ENCODE data around the gene RSRC1.
"Not testable (repeated sequence)": the region's sequence is repeated elsewhere in the genome, so short reads cannot be mapped to it uniquely, and the experiment has no call there.

The RSRC1 gene

DNA sequence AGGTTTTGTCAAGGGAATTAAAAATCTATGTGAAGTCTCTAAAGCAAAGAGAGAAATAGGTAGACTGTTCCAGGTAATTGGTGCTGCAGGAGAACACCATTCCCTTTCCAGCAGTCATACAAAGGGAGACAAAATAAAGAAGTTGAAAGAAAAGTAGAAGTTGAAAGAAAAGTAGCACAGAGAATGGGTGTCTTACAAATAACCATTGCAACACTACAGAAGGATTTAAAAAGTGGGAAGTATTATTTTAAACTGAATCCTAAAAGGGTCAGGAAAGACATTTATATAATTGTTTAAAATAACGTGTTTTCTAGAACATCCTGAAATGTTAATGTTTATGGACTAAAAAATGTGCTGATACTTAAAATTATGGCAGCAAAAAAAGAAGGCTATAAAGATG, 223.8 kb downstream of the RSRC1 start:
- DNase-seq, result no peak

DNA sequence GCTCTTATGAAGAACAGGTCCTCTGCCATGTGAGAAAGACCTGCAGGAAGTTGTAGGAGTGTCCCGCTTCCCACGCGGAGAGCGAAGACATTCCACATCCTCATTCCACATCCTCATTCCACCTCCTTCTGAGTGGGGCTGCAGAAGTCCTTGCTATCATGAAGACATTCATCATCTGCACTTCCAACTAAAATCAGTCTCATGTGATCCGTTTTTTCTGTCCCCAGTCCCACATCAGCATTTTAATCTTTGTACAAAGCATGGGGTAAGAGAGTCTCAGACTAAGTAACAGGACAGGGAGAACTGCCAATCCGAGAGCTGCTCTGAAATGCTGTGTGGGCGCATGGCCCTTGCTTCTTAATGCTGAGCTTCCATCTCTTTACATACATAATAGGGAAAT, 227.2 kb downstream of the RSRC1 start:
- no peak for DNase-seq

DNA sequence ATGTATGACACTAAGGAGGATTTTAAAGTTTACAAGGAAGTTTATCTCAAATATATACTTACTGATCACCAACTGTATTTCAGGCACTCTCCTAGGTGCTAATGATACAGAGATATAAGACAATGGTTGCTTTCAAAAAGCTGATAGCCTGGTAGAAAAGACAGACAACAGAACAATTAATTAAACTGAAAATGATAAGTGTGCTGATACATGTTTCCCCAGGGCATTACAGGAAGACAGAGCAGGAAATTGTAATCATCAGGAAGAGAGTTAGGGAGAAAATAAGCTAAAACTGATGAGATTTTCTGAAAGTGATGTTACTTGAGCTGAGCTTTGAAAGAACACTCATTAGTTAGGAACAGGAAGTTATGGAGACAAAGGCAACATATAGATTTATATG, 229.7 kb downstream of the RSRC1 start:
- no peak for DNase-seq

DNA sequence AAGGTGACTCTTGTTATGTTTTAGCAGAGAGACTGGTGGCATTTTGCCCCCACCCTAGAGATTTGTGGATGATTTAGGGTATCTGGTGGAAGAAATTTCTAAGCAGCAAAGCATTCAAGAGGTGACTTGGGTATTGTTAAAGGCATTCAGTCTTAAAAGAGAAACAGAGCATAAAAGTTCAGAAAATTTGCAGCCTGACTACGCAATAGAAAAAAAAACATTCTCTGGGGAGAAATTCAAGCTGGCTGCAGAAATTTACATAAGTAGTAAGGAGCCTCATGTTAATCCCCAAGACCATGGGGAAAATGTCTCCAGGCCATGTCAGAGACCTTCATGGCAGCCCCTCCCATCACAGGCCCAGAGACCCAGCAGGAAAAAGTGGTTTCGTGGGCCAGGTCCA, 231.1 kb downstream of the RSRC1 start:
- not testable (repeated sequence) for DNase-seq

DNA sequence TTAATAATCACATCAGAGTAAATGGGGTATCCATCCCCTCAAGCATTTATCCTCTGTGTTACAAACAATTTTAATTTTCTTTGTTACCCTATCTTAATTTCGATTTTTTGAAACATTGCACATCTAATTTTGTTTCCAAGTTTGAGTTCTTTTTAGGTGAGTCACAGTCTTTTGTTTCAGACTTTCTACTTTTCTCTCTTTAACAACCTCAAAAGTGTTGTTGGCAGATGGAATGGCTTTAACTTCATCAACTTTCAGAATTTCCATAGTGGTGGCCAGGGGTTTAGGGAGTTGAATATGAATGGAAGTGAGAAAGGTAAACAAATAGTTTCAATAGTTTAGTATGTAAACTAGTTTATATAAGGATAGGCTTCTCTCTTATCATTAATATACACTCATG, 238.1 kb downstream of the RSRC1 start:
- DNase-seq, result no peak

DNA sequence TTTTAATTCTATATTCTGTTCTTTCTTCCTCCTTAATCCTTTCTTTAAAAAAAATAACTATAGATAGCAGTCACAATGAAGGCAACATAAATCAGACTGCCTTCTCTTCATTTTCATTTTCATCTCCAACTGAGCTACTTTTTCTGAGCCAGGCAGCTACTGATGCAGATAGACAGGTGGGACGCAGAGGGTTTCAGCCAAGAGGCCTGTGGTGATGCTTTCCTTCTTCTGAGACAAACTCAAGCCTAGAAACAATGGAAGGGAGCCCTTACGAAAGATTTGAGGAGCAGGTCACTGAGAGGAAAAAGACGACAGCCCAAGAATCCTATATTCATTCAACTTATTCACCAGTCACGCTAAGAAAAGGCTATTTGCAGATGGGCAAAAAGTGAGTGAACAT, 241.1 kb downstream of the RSRC1 start:
- DNase-seq, result no peak

DNA sequence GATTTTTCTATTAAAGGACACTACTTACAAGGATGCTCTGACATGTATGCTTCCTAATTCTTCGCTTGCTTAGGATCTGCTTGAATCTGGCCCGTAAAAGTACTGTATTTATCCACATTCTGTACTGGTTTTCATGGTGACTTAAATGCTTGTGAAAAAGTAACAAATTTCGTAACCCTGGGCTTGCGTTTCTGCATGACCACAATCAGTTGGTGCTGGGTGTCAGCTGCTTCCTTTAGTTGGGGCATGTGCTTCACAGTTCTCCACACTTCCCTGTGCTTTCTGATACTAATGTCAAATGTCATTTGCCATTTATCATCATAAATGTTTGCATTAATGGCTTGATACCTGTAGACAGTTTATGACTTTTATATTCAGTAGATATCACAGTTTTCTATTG, 242.7 kb downstream of the RSRC1 start:
- no peak for DNase-seq

DNA sequence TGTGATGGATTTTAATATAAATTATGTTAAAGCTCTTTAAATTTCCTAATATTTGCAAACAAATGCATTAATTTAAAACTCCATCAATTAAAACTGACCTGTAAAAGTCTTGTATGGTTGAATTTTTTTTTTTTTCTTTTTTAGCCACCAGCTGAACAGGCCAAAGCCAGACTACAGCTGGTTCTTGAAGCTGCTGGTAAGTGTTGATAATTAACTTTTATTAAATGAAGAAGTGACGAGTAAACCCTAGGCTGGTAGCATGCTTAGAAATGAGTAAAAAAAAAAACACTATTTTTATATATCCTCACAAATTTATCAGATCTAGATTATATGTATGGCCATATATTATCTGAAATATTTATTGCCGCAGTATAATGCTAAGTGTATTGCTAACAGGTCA, 244.8 kb downstream of the RSRC1 start:
- no peak for DNase-seq

DNA sequence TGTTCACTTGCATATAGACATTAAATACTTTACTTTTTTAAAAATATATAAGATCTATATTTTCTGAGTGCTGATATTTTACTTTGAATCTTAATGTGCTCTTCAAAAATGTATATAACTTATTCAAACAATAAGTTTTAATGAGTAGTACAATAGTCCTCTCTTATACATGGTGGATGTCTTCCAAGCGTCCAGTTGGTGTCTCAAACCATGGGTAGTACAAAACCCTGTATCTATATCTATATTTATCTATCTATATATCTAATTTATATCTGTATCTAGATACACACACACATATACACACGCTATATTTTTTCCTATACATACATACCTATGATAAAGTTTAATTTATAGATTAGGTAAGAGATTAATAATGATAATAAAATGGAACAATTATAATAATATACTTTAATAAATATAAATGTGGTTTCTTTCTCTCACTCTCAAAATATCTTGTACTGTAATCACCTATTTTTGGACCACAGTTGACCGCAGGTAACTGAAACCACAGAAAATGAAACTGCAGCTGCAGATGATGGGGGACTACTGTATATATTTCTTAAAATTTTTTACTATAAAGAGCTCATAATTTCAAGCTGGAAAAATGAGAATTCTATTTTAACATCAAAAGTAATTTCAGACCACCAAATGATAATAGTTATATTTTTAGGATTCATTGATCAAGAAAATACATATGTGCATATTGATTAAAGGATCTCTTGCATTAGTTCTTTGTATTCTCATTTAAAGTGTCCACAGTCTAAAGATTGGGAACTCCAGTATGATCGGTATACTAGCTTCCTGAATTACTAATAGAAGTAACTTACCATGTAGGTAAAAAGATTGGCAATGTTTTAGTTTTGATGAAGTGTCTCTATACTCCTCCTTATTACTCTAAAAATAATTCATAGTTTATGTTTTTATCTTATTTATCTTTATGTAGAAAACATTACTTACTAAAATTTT, 246.0 kb downstream of the RSRC1 start:
- DNase-seq, result no peak

DNA sequence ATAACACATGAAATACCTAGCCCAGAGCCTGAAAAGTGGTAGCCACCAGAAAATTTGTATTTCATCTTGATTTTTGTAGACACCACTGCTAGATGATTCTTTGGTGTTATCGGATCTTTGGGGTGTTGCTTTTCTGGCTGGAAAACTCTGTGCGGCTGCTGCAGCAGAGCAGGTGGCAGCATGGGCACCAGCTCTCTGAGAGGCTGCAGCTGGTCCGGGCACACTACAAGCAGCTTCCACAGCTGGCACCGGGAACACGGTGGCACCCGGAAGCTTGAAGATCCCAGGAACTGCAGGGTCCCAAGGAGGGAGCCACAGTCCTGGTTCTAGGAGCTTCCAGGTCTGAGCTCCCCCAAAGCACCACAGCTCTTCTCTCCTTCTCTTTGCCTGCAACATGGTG, 249.4 kb downstream of the RSRC1 start:
- no peak for DNase-seq

DNA sequence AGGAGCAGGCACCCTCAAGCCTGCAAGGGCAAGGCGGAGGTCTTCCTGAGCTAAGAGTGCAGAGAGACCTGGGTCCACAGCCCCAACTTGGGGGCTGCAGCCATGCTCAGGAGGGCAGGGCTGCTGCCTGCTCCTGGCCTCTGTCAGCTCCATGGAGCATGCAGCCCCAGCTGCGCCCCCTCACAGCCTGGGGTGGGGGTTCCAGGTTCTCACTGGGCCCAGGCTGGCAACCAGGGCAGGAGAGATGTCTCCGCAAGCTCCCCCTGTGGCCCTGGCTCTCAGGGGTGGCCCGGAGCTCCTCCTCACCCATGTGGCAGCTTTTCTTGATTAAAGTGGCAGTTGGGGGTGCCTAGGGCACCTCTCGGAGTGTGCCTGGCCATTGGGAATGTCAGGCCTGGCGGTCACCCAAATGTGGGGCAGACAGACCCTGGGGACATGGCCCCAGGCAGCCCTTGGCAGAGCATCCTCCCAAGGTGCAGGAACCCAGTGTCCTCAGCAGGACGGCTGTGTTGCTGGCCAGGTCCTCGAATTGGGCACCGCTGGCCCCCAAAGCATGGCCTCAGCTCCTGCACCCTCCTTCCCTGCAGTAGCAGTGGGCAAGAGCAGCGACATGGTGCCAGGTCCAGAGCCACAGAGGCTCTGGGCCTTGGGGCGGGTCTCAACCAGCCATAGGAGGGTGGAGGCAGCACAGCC, 251.0 kb downstream of the RSRC1 start:
- no peak for DNase-seq

DNA sequence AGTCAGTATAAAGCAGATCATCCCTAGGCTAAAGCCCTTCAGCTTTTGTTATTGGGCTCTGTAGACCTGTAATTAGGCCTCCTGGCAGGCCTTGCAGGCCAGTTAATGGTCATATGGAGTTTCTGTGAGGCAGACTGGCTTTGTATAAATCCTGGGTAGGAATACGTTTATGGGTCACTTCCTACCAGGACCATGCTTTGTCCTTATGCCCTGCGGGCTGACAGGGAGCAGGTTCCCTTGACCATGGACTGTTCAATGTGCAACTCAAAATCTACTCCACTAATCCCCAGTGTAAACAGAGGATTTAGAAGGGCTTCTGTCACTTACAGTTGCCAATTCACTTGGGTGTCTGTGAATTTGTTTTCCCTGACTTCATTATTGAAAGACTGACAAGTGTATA, 258.4 kb downstream of the RSRC1 start:
- DNase-seq, result no peak

DNA sequence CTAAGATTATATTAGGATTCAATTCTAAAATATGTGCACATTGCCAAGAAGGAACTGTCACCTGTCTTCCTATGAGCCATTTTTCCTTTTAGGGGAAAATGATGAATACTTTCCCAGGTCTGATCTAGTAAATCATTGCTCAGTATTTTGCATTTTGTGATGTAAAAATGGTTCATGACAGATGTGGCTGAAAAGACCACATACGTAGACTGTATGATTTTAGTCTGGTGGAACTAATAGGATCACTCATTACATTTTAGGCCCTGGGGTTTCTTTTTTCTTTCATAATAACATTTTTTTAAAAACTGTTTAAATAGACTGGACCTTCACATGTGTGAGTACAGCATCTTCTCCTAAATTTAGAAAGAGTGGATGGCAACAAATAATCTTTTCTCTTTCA, 259.4 kb downstream of the RSRC1 start:
- no peak for DNase-seq

DNA sequence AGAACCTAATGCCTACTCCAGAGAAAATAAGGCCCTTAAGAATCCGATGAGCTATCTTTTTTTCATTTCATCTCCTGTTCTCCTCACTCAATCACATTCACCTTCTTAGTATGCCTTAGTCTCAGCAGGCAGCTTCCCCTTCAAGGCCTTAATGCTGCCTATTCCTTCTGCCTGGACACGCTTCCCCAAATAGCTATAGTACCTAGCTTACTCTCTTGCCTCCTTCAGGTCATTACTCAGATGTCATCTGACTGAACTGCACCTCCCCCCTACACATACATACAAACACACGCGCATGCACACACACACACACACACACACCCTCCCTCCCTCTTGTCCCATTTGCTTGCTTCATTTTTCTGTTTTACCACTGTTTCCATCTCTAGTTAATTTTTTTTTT, 269.6 kb downstream of the RSRC1 start:
- DNase-seq, result no peak

DNA sequence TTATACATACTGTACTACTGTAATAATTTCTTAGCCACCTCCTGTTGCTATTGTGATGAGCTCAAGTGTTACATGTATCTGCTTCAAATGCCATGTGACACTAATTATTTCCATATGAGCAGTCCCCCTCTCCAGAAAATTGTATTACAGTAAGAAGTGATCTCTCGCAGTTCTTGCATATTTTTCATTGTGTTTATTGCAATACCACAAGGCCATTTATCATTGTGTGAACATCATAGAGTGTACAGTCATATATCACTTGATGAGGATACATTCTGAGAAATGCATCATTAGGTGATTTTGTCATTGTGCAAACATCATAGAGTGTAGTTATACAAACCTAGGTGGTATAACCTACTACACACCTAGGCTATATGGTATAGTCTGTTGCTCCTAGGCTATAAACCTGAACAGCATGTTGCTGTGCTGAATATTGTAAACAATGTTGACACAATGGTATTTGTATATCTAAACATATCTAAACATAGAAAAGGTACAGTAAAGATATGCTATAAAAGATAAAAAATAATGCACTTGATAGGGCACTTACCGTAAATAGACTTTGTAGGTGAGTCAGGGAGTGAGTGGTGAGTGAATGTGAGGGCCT, 271.5 kb downstream of the RSRC1 start:
- DNase-seq, result no peak

DNA sequence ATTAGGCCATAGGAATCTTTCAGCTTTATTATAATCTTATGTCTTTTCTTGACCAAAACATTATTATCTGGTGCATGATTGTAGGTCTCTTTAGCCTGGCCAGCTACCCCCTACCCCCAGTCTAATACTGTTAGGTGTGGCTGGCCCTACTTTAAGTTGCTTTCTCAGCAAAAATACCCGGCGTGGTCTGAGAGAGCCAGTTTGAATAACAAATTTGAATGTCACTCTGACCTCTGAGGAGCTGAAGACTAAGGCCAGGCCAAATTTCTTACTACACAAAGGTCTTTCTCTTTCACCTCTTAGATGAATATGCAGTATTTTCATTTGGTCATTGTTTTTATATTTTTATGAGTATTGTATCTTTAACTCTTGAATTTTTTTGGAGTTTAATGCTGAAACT, 272.6 kb downstream of the RSRC1 start:
- no peak for DNase-seq

DNA sequence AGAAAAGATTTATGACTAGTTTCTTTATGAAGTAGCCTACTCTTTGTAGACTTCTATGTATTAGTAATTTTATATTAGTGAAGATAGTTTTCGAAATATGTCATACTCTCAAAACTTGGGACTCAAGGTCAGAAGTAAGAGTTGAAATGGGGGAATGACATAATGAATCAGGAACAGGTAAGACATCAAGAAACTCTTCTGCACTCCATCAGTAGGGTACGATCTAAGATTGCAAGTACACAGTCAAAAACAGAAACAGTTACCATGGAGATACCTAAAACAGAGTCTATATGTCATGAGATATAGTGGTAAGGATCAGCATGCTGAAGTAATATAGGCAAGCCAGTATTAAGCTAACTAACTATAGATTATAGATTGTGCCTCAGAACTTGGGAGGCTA, 274.1 kb downstream of the RSRC1 start:
- DNase-seq, result no peak

DNA sequence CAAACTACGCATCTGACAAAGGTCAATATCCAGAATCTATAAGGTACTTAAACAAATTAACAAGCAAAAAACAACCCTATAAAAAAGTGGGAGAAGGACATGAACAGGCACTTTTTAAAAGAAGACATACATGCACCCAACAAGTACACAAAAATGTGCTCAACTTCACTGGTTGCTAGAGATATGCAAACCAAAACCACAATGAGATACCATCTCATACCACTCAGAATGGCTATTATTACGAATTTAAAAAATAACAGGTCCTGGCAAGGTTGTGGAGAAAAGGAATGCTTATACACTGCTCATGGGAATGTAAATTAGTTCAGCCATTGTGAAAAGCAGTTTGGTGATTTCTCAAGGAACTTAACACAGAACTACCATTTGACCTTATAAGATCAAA, 285.5 kb downstream of the RSRC1 start:
- DNase-seq, result no peak

DNA sequence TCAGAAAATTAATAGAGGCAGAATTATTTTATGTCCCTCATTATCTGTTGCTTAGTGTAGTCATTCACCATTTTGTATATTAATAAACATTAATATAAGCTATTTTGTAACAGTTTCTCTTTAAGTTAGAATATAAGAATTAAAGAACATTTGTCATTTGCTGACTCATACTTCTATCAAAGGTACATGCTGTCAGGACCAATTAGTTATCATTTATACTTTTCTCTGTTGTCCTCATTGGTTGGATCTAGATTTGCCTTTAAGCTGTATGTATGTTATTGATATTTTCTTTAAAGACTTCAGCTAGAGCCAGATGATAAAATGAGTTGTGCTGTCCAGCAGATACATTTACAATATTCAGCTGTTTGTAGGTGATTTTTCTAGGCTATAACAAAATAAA, 292.7 kb downstream of the RSRC1 start:
- no peak for DNase-seq

DNA sequence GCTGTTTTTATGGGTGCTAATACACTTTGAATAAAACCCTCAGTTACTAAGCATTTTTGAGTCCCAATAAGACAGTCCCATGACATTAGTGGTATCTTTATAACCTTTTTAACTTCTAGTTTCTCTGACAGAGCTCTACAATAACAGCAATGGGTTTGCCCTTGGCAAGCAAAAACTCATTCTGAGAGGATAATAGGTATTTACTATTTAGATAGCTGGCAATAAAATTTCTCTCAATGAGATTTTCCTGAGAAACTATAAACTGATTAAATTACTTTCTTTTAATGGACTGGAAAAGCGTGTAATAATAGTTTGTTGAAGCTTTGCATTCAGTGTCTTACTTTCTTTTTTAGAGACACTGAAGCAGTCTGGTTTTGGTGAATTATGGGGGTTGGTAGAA, 293.1 kb downstream of the RSRC1 start:
- DNase-seq, result no peak

DNA sequence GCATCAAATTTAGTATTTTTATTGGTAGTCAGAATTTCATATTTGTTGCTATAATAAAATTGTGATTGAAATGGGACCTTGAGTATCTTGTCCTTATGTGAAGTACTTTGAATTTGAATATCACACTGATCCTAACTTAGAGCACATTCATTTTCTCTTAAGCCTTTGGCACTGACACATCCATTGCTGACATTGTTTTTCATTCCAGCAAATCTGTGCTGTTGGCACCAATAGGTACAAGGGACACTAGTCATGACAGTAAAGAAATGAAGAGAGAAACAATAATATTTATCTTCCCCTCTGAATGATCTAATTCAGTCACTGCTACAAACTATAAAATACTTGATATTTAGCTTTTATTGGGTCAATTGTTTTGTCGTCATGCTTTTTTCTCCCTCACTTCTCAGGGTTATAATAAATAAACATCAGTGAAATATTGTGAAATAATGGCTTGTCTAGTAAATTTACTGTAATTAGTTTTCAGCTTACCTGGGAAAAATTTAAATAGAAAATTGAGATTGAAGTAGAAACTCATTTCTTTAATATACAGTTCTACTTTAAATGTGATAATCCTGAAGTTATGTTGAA, 294.3 kb downstream of the RSRC1 start:
- no peak for DNase-seq

DNA sequence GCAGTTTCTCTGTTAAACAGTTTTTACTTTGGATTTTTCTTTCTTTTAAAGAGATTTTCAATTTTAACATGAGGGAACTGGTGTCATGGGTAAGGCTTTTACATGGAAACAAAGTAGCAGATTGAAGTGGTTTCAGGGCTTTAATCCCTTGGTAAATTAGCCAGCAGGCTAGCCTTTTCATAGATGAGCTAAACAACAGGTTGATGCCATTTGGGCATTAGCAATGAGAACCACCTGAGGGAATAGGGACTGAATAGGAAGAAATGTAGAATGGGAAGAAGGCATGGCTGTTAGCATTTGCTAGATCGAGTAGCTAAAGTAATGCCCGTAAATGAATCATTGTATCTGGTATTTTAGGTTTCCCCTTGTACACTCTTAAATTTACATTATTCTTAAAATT, 295.6 kb downstream of the RSRC1 start:
- no peak for DNase-seq

DNA sequence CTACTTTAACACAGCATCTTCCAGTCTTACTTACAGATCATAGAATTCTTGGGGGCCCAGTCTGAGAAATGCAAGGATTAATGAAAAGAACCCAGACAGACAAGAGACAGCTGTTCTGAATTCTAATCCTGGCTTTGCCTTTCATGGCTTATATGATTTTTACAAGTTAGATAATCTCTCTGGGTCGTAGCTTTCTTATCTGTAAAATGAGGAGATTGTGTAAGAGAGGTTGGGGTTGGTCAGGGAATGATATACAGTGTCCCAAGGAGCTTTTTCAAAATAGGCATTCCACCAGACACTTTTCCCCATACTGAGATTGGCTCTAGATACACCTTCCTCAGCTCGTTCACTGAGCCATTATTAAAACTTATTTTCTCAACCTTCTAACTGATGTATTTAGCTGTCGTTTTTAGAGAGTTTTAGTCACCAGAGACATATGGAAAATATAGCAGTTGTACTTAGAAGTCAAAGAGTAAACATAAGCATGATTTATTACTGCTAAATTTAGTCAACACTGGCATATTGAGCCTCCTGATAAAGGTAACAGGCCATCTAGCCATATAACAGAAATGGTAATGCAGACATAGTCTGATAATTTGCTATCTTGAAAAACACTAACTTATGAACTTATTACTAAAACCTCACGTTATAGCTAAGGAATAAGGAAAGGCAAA, 298.1 kb downstream of the RSRC1 start:
- no peak for DNase-seq

All from NCI-H2029 treated with DMSO at 0.1 percent for 48 hours (cell line).